ENCODE results near the gene CGB1. TPM values are rescaled to one million over a fixed set of nuclear protein-coding genes. Genes with fewer than 3 reads are reported as not detected.

CGB1 gene
- total and polyA plus RNA-seq, 9 of the 15 experiments (the other 6 are each of a cell fraction or from before 2014, with no cell fraction given): not detected

- no peak for TF ChIP-seq HOMEZ (CRISPR knock-in tag; IDR thresholded peaks at IDR 0.05)
- no peak for TF ChIP-seq ZNF707 (CRISPR knock-in tag; conservative IDR thresholded peaks at IDR 0.05)
- TF ChIP-seq BCOR (IDR thresholded peaks at IDR 0.05): no peak
- TF ChIP-seq ZNF347 (CRISPR knock-in tag; IDR thresholded peaks at IDR 0.05; ENCODE audit: low read depth): no peak
- no peak for TF ChIP-seq RUNX1 (IDR thresholded peaks at IDR 0.05; ENCODE audit: low read depth)
- TF ChIP-seq RNF219 (CRISPR knock-in tag; IDR thresholded peaks at IDR 0.05): no peak
- no peak for TF ChIP-seq BACH1 (tag; IDR thresholded peaks at IDR 0.05)
- TF ChIP-seq POLR2AphosphoS2 (IDR thresholded peaks at IDR 0.05; ENCODE audit: low read length): no peak
- TF ChIP-seq ZNF232 (CRISPR knock-in tag; IDR thresholded peaks at IDR 0.05): no peak
- no peak for TF ChIP-seq PML (IDR thresholded peaks at IDR 0.05; ENCODE audit: low read length)
- peak; percentile 64 to 79 (median 74) for TF ChIP-seq CTCF (IDR thresholded peaks at IDR 0.05 in 2 of 3, conservative IDR thresholded peaks at IDR 0.05 in 1 of 3; ENCODE audit: insufficient read depth in 2 of 3, low read depth in 1 of 3, low read length in 3 of 3)
- 0 out of 2 replicates have a peak, but pooled peaks have one; percentile 11 for TF ChIP-seq REST (IDR thresholded peaks at IDR 0.05; ENCODE audit: borderline replicate concordance)
- no peak for TF ChIP-seq REST (CRISPR knock-in tag; IDR thresholded peaks at IDR 0.05; ENCODE audit: low read depth)
- no peak for TF ChIP-seq RFX5 (IDR thresholded peaks at IDR 0.05; ENCODE audit: low read depth, low read length)
Measured at GRCh38 chr19:48997972-48998371, 38.7 kb downstream of the CGB1 start (continued).

Measured in K562 (cell line).